ENCODE data around the gene OR9A2.

OR9A2 gene

DNA sequence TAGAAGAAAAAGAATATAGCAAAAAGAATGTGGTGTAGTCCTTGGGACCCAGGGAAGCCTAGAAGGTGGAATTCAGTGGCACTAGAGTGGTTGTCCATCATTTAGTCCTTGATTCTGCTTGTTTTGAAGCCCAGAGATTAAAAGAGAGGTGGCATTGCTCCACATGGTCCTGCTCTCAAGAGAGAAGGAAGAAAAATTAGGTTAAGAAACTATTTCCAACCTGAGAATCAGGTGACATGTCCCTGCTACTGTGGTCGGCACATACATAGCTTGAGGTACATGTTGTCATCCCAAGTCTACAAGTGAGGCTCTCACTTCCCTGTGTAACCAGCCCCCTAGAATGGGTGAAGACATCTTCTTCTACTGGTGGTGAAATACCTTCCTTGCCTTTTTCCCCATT is at the start of gene OR9A2:
TSS of gene OR9A2 (minus strand) at position 101 of the 400 bp plus-strand sequence. CDS start at position 101, 0 bp downstream.
- no peak for DNase-seq

DNA sequence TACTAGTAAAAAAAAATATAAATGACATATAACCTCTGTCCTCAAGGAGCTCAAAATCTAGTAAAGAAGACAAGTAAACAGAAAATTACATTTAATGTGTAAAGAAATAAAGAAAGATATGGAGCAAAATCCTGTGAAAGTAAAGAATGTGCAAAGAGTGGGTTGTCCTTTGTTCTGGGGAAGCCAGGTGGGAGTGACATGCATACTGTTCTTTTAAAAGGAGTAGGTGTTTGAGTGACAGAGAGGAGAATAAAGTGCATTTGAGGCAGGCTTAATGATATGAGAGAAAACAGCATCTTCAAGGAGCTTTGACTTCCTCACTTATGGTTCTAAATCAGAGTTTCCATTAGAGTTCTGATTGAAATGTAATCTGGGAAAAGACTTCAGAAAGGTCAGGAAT is 47.2 kb upstream of the OR9A2 start:
- DNase-seq = no peak

DNA sequence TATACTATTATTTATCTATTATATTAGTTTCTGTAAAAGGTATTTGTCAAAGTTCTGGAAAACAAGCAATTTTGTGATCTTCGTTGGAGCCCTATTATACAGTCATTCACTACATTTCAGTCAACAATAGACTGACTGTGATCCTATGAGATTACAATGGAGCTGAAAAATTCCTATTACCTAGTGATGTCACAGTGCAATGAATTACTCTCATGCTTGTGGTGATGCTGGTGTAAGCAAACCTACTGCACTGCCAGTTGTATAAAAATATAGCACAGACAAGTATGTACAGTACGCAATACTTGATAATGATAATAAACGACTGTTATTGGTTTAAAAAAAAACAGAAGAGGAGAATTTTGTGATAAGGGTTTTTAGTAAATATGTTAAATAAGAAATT is 46.6 kb upstream of the OR9A2 start:
- DNase-seq = no peak

DNA sequence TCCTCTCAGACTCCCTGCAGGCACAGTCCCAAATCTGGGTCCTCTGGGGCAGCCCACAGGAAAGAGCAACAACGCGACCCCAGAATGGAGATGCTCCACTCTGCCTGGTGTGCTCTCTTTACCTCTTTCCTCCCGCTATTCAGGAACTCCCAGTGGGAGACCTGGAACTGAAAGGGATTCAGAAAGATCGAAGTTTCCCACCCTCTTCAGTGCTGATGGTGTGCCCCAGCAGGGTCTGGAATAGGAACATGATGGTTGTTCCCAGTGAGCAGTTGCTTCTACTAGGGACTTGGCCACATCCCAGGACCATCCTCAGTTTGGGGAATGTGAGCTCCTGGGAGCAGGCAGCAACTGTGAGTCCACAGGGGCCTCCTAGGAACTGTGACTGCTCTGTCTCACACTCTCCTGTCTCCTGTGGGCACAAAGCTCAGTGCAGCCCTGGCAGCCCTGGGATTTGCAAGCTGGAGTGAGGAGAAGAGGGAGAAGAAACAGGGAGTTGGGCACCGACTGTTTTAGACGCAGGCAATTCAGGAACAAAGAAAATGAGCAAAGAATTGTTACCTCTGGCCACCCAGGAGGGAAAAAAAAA is 43.1 kb upstream of the OR9A2 start:
- DNase-seq = no peak

DNA sequence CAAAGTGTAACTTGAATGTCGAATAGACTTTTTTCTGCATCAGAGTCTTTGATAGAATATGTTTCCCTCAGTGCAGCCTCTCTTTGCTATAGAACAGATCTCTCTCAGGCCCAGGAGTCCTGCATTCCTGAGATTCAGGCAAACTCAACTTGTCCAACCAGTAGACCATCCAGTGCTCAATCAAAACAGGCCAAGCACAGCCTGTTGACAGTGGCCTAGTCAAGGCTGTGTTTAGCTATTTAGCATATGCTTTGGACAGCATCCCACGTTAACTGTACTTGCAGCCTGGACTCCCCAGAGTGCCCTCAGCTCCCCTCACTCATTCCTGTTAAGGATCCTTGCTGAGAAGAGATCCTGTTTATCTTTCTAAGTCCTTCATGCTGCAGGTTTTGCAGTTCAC is 41.5 kb upstream of the OR9A2 start:
- no peak for DNase-seq

- DNase-seq = no peak
Observed at GRCh38 chr7:143063741-143064140, 36.8 kb upstream of the OR9A2 start.

DNA sequence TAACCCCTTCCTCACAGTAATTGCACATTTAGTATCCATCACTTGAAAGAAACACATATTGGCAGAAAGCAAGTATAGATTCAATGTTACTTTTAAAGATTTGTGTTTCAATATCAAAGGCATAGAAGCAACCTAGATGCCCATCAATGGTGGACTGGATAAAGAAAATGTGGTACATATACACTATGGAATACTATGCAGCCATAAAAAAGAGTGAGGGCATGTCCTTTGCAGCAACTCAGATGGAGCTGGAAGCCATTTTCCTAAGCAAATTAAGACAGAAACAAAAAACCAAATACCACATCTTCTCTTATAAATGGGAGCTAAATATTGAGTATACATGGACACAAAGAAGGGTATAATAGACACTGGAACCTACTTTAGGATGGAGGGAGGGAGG is 28.8 kb upstream of the OR9A2 start:
- no peak for DNase-seq

DNA sequence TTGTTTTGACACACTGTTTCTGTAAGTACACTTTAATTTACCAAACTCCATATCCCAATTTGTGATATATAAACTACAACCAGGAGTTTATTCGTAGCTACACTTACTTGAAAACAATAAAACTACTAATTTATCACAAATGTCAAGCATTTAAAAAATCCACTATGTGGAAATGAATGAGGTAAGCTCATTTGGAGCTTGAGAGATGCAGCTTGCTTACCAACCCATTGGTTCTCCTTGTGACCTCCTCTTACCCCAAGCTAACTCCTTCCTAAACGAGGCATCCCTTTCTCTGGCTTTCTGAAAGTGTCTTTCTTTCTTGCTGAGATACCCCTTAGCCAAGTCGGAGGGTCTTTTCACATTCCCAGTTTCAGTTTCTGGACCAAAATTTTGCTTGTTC is 27.7 kb upstream of the OR9A2 start:
- DNase-seq = no peak

- DNase-seq = no peak
Observed at GRCh38 chr7:143052041-143052440, 25.1 kb upstream of the OR9A2 start, which contains the start of gene OR6V1. Gene OR6V1 (plus strand): TSS chr7:143052341. CDS start chr7:143052341, 0 bp downstream.

DNA sequence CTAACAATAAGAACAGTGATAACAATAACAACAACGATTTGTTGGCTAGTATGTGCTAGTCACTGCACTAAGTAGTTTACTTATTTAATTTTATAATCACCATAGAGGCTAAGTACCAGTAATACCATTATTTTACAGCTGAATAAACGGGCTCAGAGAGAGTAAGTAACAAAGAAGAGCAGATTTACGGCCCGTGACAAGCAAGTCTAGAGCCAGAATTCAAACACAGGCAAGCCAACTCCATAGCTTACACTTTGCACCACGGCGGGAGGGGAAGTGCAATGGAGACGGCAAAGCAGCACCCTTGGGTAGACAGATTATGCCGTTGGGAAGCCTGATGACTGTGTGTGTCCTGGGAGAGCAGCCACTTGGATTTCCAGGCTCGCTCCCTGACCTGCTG is 24.0 kb upstream of the OR9A2 start:
- no peak for DNase-seq

DNA sequence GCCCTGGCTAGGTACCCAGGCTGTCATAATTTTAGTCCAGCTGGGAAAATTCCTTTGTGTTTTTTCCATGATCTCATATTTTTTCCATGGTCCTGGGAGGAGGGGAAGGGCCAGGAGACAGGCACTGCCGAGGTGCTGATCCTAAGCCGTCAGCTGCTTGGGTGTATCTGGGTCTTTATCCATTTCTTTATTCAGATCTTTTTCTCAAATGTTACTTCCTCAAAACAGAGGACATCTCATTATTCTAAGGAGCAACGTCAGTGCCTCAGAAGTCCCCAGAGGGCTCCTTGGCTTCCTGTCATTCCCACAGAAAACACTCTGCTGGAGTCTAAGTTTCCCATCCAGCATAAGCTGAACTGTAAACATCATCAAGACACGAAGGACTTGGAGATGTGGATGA is 22.4 kb upstream of the OR9A2 start:
- no peak for DNase-seq

- DNase-seq = no peak
Observed at GRCh38 chr7:143048827-143049226, 21.9 kb upstream of the OR9A2 start.

DNA sequence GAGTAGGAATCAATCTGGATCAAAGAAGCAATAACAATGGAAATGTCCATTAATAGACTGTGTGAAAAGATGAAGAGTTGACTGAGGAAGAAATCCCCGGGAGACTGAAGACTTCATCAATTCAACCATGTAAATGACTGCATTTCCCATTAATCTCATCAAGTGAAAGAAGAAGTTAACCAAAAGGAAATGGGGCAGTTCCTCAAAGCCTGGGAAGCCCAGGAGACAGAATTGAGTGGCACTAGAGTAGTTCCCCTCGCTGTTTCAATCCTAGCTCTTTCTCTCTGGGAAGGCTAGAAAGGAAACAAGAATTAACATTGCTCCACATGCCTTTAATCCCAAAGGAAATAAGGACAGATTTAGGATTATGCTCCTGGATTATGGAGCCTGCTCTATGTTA is 20.4 kb upstream of the OR9A2 start:
- no peak for DNase-seq

DNA sequence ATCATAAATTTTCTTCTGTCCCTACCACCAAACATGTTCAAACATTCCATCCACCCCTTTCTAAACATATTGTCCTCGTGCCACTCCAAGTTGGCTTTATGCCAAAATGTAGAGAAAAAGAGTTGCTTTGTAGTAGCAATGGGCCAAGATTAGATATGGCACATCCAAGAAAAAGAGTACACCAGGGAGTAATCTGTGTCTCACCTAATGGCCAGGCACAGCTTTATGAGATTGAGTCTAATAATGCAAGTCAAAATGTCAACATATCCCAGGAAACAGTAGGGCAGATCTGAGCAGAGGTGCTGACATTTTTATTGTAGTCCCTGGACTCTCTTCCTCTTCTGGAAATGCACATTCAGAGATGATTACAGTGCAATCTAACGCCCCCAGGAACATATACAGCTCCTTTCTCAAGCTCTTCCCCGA is 19.5 kb upstream of the OR9A2 start:
- DNase-seq = no peak

DNA sequence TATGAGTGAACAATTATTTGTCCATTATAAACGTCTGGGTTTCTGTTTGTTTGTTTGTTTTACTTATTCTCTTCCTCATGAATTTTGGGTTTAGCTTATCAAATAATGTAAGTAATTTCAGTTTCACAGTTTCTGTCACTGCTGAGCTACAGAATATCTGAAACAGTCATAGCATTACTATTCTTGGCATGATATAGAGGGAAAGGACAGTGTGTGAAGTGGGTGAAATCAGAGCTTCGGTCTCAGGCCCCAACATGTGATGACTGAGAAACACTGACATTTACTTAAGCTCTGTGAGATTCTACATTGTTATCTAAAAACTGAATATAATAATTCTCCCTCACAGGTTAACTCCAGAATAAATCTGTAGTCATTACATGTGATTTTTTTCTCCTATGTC is 16.5 kb upstream of the OR9A2 start:
- no peak for DNase-seq

- no peak for DNase-seq
Observed at GRCh38 chr7:143042790-143043271, 15.9 kb upstream of the OR9A2 start.

DNA sequence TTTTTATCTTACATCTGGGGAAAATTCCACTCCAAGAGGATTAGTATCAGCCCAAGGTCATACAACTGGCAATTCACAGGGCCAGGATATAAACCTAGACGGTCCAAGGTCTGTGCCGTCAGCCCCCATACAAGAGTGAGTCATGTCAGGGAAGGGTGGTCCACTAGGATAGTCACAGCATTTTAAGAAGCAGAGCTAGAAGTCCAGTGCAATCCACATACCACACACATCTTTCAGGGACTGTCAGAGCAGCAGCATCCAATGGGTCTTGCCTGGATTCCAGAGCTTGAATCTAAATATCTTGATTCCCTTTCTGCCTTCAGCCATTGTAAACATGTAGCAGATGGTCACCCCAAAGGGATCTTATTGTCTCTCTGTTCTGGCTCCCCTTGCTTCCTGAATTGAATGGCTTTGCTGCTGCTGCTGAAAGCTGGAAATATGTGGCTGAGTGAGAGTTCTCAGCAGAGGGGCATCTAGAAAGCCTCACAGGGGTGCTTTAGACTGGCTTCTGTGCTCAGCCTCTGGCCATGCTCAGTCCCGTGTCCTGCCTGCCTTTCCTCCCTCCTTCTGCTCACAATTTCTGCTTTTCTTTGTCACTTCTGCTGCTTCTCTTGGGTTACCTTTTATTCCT is 15.3 kb upstream of the OR9A2 start:
- no peak for DNase-seq

DNA sequence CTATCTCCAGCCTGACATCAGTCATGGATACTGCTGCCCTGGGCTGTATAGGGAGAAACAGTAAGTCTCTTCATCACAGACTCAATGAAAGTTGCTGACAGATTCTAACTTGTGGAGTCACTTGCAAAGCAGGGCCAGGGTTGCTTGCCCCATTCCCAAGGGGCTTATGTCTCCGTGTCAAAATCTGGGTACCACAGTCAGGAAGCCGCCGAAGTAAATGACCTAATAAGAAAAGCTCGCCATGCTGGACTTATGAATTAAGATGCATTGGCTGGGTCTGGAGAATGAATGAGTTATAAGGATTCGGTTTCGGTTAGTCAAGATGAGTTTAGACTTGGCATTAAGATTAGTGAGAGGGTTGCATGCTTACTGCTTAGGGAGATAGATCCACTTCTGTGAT is 14.4 kb upstream of the OR9A2 start:
- no peak for DNase-seq

- no peak for DNase-seq
Observed at GRCh38 chr7:143040209-143040715, 13.3 kb upstream of the OR9A2 start.

- no peak for DNase-seq
Observed at GRCh38 chr7:143038635-143039034, 11.7 kb upstream of the OR9A2 start.

- DNase-seq = no peak
Observed at GRCh38 chr7:143027683-143028082, 751 bp upstream of the OR9A2 start.

- no peak for DNase-seq
Observed at GRCh38 chr7:143025371-143025770, 1.6 kb downstream of the OR9A2 start.

DNA sequence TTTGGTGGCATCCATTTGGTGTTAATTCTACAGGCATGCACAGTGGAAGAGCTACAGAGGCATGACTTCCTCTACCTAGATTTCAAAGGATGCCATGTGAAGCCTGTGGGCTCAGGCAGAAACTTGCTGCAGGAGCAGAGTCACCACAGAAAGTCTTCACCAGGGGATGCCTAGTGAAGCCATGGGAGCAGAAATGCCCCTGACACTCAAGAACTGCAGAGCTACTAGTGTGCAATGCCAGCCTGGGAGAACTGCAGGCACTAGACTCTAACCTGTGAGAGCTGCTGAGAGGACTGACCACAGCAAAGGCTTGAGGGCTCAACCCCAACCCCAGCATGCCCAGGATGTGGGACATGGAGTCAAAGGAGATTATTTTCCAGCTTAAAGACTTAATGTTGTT is 3.9 kb downstream of the OR9A2 start:
- DNase-seq = no peak

DNA sequence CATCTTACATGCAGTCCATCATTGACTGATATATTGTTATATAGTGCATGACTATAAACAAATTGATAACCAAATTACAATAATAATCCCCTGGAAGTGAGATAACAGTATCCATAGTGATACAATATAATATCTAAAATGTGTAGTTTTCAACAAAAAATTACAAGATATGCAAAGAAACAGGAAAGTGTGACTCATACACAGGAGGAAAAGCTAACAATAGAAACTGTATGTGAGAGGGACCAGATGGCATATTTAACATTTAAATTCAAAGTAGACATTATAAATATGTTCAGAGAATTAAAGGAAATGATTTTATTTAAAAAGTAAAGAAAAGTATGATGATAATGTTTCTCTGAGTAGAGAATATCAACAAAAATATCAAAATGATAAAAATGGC is 8.0 kb downstream of the OR9A2 start:
- peak in 1 of 2 donors; percentile 22 for DNase-seq

DNA sequence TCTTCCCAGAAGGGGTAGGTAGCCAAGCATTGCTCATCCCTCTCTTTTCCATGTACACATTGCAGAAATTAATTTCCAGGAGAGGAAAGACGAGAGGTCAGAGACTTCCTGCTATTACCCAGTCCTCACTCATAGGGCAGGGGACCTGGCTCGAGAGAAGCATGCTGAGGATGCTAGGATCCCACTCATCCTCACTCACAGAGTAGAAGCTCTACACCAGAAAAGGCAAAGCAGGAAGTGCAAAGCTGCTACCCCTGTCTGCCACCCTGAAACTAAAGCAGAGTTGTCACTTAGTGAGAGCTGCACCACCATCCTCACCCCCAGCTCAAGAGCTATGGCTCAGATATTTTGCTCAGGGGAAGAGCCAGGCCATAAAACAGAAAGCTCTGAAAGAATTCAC is 9.9 kb downstream of the OR9A2 start:
- DNase-seq = no peak
